Lower leg skin (tissue), 3 donors: ENCODE measurements around the gene UPK3A.

Experiments
- POLR2A ChIP-seq, 2 donors: fragments of 450-650 bp; IDR thresholded peaks; one replicate each; pipeline ENCODE4 v1.6.1; 2016 to 2017; ENCODE audit warnings: antibody characterized with exemption in 2 of 2, mild to moderate bottlenecking in 1 of 2, moderate library complexity in 1 of 2
- TF ChIP-seq, protein P1 (sequence below), 3 donors: fragments of 450-650 bp; IDR thresholded peaks; one replicate each; pipeline ENCODE4 v1.5.1; 2016; ENCODE audit warnings: antibody characterized with exemption in 3 of 3, mild to moderate bottlenecking in 3 of 3, moderate library complexity in 2 of 3

DNA sequence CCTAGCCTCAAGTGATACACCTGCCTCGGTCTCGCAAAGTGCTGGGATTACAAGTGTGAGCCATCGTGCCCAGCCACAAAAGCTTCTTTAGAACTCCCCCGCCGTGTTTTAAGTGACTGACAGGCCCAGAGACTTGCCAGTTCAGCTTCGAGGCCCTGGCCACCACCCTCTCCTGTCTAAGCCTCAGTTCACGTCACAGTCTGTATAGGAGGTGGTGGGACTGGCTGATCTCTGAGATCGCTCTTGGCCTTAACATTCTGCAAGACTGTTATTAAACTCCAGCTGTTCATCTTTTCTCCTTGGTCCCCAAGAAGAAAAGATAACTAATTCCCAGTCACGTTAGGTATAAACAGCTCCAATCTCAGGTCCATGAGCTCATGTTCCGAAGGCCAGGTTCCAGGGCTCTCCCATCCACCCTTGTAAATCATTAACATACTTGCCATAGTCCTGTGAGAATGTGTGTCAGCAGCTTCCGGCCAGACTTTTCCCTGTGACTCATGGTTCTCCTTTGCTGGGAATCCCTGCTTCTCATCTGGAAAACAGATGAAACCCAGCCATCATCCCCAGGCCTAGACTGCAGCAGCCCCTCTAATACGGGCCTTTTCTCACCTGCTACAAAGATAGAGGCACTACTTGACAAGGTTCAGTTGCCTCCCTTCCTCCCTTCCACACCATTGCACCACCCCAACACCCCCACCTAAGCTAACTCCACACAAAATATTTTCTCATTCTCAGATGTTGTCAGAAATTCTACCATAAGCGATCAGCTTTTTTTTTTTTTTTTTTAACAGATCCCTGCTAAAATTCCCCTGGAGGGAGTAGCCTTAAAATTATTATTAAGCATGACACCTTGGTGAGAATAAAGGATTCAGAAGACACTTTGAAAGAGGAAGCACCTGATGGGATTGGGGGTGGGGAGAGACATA is 38.4 kb upstream of the UPK3A start:
- TF ChIP-seq, protein P1, sequence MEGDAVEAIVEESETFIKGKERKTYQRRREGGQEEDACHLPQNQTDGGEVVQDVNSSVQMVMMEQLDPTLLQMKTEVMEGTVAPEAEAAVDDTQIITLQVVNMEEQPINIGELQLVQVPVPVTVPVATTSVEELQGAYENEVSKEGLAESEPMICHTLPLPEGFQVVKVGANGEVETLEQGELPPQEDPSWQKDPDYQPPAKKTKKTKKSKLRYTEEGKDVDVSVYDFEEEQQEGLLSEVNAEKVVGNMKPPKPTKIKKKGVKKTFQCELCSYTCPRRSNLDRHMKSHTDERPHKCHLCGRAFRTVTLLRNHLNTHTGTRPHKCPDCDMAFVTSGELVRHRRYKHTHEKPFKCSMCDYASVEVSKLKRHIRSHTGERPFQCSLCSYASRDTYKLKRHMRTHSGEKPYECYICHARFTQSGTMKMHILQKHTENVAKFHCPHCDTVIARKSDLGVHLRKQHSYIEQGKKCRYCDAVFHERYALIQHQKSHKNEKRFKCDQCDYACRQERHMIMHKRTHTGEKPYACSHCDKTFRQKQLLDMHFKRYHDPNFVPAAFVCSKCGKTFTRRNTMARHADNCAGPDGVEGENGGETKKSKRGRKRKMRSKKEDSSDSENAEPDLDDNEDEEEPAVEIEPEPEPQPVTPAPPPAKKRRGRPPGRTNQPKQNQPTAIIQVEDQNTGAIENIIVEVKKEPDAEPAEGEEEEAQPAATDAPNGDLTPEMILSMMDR (IDR thresholded peaks at IDR 0.05): no peak
- TF ChIP-seq POLR2A (IDR thresholded peaks at IDR 0.05): no peak
